HepG2 (cell line): ENCODE data around the gene ABHD4. TPM values are rescaled to one million over a fixed set of nuclear protein-coding genes. Genes with fewer than 3 reads are reported as not detected.

ENCODE experiments used
- AHR ChIP-seq: IDR thresholded peaks from 2 replicates; pipeline ENCODE4 v1.6.1; 2018; ENCODE audit warnings: missing genetic modification reagents, missing compliant biosample characterization
- FOXC1 ChIP-seq: sonication (generic); formaldehyde crosslinking; IDR thresholded peaks from 2 replicates; pipeline ENCODE4 v1.8.0; 2022; ENCODE audit warnings: mild to moderate bottlenecking, missing genetic modification reagents, borderline replicate concordance
- HOXA7 ChIP-seq: sonication (generic); formaldehyde crosslinking; IDR thresholded peaks from 2 replicates; pipeline ENCODE4 v1.8.1; 2022; ENCODE audit warnings: mild to moderate bottlenecking, missing genetic modification reagents, moderate library complexity
- ISX ChIP-seq: sonication (generic); formaldehyde crosslinking; conservative IDR thresholded peaks from 2 replicates; pipeline ENCODE4 v1.5.0; 2020; ENCODE audit warnings: missing genetic modification reagents
- KAT7 ChIP-seq: IDR thresholded peaks from 2 replicates; pipeline ENCODE4 v1.6.1; 2018; ENCODE audit warnings: borderline replicate concordance, missing compliant biosample characterization
- MEIS2 ChIP-seq: sonication (generic); formaldehyde crosslinking; IDR thresholded peaks from 2 replicates; pipeline ENCODE4 v1.9.0; 2021; ENCODE audit warnings: mild to moderate bottlenecking, missing genetic modification reagents
- NR1H2 ChIP-seq: sonication (generic); formaldehyde crosslinking; IDR thresholded peaks from 2 replicates; pipeline ENCODE4 v1.8.1; 2022; ENCODE audit warnings: low read depth, missing genetic modification reagents, borderline replicate concordance
- PAWR ChIP-seq: sonication (generic); formaldehyde crosslinking; IDR thresholded peaks from 2 replicates; pipeline ENCODE4 v1.4.0; 2020; ENCODE audit warnings: missing genetic modification reagents, mild to moderate bottlenecking, borderline replicate concordance
- PITX1 ChIP-seq: sonication (generic); formaldehyde crosslinking; IDR thresholded peaks from 2 replicates; pipeline ENCODE4 v1.5.1; 2020; ENCODE audit warnings: mild to moderate bottlenecking, missing genetic modification reagents
- SIN3B ChIP-seq: fragments of 150-350 bp; IDR thresholded peaks from 2 replicates; pipeline ENCODE4 v1.6.1; 2014; ENCODE audit warnings: low read length
- SKI ChIP-seq: fragments of 450-650 bp; IDR thresholded peaks from one replicate; pipeline ENCODE4 v1.6.1; 2018; ENCODE audit warnings: mild to moderate bottlenecking; ENCODE audit not compliant: partially characterized antibody
- SMC3 ChIP-seq: IDR thresholded peaks from 2 replicates; pipeline ENCODE4 v1.6.1; 2011; ENCODE audit warnings: low read length, improper control_type of control experiment
- ZFP62 ChIP-seq: sonication (generic); formaldehyde crosslinking; IDR thresholded peaks from 2 replicates; pipeline ENCODE4 v1.4.0; 2020; ENCODE audit warnings: missing genetic modification reagents
- ZKSCAN8 ChIP-seq: IDR thresholded peaks from 2 replicates; pipeline ENCODE4 v1.6.1; 2016; ENCODE audit warnings: borderline replicate concordance, missing genetic modification reagents, missing compliant biosample characterization
- ZNF367 ChIP-seq: sonication (generic); formaldehyde crosslinking; IDR thresholded peaks from 2 replicates; pipeline ENCODE4 v1.4.0; 2020; ENCODE audit warnings: missing genetic modification reagents, borderline replicate concordance
- ZNF605 ChIP-seq: sonication (generic); formaldehyde crosslinking; IDR thresholded peaks from 2 replicates; pipeline ENCODE4 v1.8.0; 2022; ENCODE audit warnings: mild to moderate bottlenecking, missing genetic modification reagents
- ZSCAN12 ChIP-seq: sonication (generic); formaldehyde crosslinking; IDR thresholded peaks from 2 replicates; pipeline ENCODE4 v1.9.0; 2021; ENCODE audit warnings: mild to moderate bottlenecking, missing genetic modification reagents
- polyA plus RNA-seq, 8 experiments: library from polyadenylated mRNA; depleted of rRNA in 3 of 8; stranded (reverse) in 7 of 8; unstranded in 1 of 8; fragments of >200 nt; fragmentation: Illumina TruSeq in 4 of 8; extraction: Trizol in 4 of 8; gene quantifications; 2 replicates each; pipeline versions ENCODE4 v1.2.1 to v1.2.3, GENCODE V29; 2011 to 2016; ENCODE audit warnings: low read depth in 4 of 8, missing spikeins in 1 of 8, mixed read lengths in 1 of 8; ENCODE audit not compliant: insufficient read depth in 1 of 8
- total RNA-seq, 5 experiments: library from RNA; depleted of rRNA; stranded (reverse); fragments of >200 nt; fragmentation: Illumina TruSeq; extraction: Trizol; gene quantifications; 2 replicates each; pipeline ENCODE4 v1.2.3, GENCODE V29; 2016; ENCODE audit warnings: low read depth in 1 of 5
- TF ChIP-seq, protein P1 (sequence below): sonication (generic); formaldehyde crosslinking; IDR thresholded peaks from 2 replicates; pipeline ENCODE4 v1.8.0; 2023; ENCODE audit warnings: mild to moderate bottlenecking, missing genetic modification reagents
- TF ChIP-seq, protein P2 (sequence below): IDR thresholded peaks from 2 replicates; pipeline ENCODE4 v1.6.1; 2016; ENCODE audit warnings: mild to moderate bottlenecking, missing biosample characterization, missing genetic modification reagents
- TF ChIP-seq, protein P3 (sequence below): IDR thresholded peaks from 2 replicates; pipeline ENCODE4 v1.6.1; 2012; ENCODE audit warnings: low read length, improper control_type of control experiment
- TF ChIP-seq, protein P4 (sequence below): sonication (generic); formaldehyde crosslinking; IDR thresholded peaks from 2 replicates; pipeline ENCODE4 v1.4.0; 2020; ENCODE audit warnings: mild to moderate bottlenecking, missing genetic modification reagents, borderline replicate concordance

ABHD4 gene
- total and polyA plus RNA-seq, 2 of the 13 experiments (the other 11 are each of a cell fraction or from before 2014, with no cell fraction given): 16.1 to 47.5 TPM

DNA sequence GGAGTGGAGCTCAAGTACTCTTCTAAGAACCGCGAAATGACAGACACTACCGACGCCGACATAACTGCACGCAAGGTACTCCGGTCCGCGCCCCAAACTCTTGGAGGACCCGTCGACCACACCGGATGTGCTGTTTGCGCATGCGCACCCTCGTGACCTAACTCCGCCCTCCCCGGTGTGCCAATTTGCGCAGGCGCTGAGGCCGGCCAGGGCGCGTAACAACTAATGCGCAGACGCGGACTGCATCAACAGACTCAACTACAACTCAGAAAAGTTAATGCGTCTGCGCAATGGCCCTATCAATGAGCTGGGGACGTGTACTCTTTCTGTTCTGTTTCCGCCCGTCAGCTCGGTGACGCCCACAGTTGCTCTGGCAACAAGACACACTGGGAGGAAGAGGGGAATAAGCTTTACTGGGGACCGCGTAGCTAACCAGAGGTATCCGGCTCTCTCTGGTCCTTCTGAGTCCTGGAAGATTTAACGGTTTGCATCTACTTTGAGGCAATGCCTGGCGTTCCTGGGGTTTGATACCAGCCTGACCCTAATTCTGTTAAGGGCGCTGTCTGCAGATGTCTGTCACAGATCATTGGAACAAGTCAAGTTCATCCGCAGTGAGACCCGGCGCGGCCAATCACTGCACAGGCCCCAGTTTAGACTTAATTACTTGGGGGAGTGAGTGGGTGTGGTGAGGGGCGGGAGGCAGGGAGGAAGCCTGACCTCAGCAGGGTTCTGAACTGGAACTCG, 8.8 kb upstream of the ABHD4 start, which contains the start of gene DAD1 (continued):
- TF ChIP-seq MEIS2: peak; percentile 49; the same call in 1 of the 2 replicates
- TF ChIP-seq KAT7 (CRISPR knock-in tag): peak; percentile 89
- TF ChIP-seq SMC3: no peak; the same call in 1 of the 2 replicates
- peak; percentile 91 for TF ChIP-seq AHR
- TF ChIP-seq, protein P1, sequence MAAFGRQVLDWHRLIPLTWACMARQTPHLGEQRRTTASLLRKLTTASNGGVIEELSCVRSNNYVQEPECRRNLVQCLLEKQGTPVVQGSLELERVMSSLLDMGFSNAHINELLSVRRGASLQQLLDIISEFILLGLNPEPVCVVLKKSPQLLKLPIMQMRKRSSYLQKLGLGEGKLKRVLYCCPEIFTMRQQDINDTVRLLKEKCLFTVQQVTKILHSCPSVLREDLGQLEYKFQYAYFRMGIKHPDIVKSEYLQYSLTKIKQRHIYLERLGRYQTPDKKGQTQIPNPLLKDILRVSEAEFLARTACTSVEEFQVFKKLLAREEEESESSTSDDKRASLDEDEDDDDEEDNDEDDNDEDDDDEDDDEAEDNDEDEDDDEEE (CRISPR knock-in tag): 0 out of 2 replicates have a peak, but pooled peaks have one; percentile 89
- peak; percentile 94 for TF ChIP-seq ZNF605
- TF ChIP-seq PAWR (CRISPR knock-in tag): no peak
- TF ChIP-seq ZFP62 (CRISPR knock-in tag): no peak
- TF ChIP-seq ZKSCAN8 (CRISPR knock-in tag): peak; percentile 86; the same call in 1 of the 2 replicates
- TF ChIP-seq, protein P2, sequence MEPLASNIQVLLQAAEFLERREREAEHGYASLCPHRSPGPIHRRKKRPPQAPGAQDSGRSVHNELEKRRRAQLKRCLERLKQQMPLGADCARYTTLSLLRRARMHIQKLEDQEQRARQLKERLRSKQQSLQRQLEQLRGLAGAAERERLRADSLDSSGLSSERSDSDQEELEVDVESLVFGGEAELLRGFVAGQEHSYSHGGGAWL: peak; percentile 98
- no peak for TF ChIP-seq HOXA7 (CRISPR knock-in tag)
- TF ChIP-seq NR1H2: no peak; the same call in 1 of the 2 replicates
- no peak for TF ChIP-seq ZNF367 (CRISPR knock-in tag)
- no peak for TF ChIP-seq SIN3B
- peak; percentile 89 for TF ChIP-seq PITX1 (CRISPR knock-in tag)
- TF ChIP-seq, protein P3, sequence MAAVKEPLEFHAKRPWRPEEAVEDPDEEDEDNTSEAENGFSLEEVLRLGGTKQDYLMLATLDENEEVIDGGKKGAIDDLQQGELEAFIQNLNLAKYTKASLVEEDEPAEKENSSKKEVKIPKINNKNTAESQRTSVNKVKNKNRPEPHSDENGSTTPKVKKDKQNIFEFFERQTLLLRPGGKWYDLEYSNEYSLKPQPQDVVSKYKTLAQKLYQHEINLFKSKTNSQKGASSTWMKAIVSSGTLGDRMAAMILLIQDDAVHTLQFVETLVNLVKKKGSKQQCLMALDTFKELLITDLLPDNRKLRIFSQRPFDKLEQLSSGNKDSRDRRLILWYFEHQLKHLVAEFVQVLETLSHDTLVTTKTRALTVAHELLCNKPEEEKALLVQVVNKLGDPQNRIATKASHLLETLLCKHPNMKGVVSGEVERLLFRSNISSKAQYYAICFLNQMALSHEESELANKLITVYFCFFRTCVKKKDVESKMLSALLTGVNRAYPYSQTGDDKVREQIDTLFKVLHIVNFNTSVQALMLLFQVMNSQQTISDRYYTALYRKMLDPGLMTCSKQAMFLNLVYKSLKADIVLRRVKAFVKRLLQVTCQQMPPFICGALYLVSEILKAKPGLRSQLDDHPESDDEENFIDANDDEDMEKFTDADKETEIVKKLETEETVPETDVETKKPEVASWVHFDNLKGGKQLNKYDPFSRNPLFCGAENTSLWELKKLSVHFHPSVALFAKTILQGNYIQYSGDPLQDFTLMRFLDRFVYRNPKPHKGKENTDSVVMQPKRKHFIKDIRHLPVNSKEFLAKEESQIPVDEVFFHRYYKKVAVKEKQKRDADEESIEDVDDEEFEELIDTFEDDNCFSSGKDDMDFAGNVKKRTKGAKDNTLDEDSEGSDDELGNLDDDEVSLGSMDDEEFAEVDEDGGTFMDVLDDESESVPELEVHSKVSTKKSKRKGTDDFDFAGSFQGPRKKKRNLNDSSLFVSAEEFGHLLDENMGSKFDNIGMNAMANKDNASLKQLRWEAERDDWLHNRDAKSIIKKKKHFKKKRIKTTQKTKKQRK: no peak
- TF ChIP-seq FOXC1 (CRISPR knock-in tag): peak; percentile 96
- TF ChIP-seq ISX (CRISPR knock-in tag): peak; percentile 6; the same call in 1 of the 2 replicates
- no peak for TF ChIP-seq SKI
- TF ChIP-seq, protein P4, sequence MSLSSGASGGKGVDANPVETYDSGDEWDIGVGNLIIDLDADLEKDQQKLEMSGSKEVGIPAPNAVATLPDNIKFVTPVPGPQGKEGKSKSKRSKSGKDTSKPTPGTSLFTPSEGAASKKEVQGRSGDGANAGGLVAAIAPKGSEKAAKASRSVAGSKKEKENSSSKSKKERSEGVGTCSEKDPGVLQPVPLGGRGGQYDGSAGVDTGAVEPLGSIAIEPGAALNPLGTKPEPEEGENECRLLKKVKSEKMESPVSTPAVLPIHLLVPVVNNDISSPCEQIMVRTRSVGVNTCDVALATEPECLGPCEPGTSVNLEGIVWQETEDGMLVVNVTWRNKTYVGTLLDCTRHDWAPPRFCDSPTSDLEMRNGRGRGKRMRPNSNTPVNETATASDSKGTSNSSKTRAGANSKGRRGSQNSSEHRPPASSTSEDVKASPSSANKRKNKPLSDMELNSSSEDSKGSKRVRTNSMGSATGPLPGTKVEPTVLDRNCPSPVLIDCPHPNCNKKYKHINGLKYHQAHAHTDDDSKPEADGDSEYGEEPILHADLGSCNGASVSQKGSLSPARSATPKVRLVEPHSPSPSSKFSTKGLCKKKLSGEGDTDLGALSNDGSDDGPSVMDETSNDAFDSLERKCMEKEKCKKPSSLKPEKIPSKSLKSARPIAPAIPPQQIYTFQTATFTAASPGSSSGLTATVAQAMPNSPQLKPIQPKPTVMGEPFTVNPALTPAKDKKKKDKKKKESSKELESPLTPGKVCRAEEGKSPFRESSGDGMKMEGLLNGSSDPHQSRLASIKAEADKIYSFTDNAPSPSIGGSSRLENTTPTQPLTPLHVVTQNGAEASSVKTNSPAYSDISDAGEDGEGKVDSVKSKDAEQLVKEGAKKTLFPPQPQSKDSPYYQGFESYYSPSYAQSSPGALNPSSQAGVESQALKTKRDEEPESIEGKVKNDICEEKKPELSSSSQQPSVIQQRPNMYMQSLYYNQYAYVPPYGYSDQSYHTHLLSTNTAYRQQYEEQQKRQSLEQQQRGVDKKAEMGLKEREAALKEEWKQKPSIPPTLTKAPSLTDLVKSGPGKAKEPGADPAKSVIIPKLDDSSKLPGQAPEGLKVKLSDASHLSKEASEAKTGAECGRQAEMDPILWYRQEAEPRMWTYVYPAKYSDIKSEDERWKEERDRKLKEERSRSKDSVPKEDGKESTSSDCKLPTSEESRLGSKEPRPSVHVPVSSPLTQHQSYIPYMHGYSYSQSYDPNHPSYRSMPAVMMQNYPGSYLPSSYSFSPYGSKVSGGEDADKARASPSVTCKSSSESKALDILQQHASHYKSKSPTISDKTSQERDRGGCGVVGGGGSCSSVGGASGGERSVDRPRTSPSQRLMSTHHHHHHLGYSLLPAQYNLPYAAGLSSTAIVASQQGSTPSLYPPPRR (CRISPR knock-in tag): no peak; the same call in 1 of the 2 replicates
- no peak for TF ChIP-seq ZSCAN12 (CRISPR knock-in tag)
